OCI-LY3 (cell line): ENCODE results near the gene PRKCQ.

Source experiments
- H2AFZ ChIP-seq: fragments of 200-600, 300-600 bp; shearing (Covaris generic); 2 replicates; pipeline ENCODE4 v1.6.0; 2014; ENCODE audit warnings: antibody characterized with exemption, low read depth, low read length
- H3K27ac ChIP-seq: fragments of 200-600, 300-600 bp; sonication (generic); 2 replicates; pipeline ENCODE4 v1.5.1; 2014; ENCODE audit warnings: mild to moderate bottlenecking, low read length, moderate library complexity, mixed read lengths
- H3K27me3 ChIP-seq: fragments of 200-600, 300-600 bp; sonication (generic); 2 replicates; pipeline ENCODE4 v1.6.1; 2014; ENCODE audit warnings: low read depth, low read length, mixed read lengths
- H3K36me3 ChIP-seq: fragments of 200-600, 300-600 bp; sonication (generic); replicated peaks from 2 replicates; pipeline ENCODE3; 2014; ENCODE audit warnings: low read depth, low read length, mixed read lengths
- H3K4me1 ChIP-seq: fragments of 300-600, 200-600 bp; sonication (generic); 2 replicates; pipeline ENCODE4 v1.6.1; 2014; ENCODE audit warnings: low read length, mixed read lengths
- H3K4me2 ChIP-seq: fragments of 200-600, 300-600 bp; sonication (generic); 2 replicates; pipeline ENCODE4 v1.6.1; 2014; ENCODE audit warnings: low read length, mixed read lengths
- H3K4me3 ChIP-seq: fragments of 300-600, 200-600 bp; sonication (generic); 2 replicates; pipeline ENCODE4 v1.5.1; 2014; ENCODE audit warnings: antibody characterized with exemption, mild to moderate bottlenecking, low read length, moderate library complexity
- H3K79me2 ChIP-seq: fragments of 300-600, 200-600 bp; shearing (Covaris generic); 2 replicates; pipeline ENCODE4 v1.6.1; 2014; ENCODE audit warnings: mild to moderate bottlenecking, low read length, mixed read lengths
- H3K9ac ChIP-seq: fragments of 300-600, 200-600 bp; shearing (Covaris generic); 2 replicates; pipeline ENCODE4 v1.6.0; 2014; ENCODE audit warnings: mild to moderate bottlenecking, low read length, moderate library complexity
- H3K9me3 ChIP-seq: fragments of 200-600, 300-600 bp; shearing (Covaris generic); 2 replicates; pipeline ENCODE4 v1.6.1; 2014; ENCODE audit warnings: low read length, mixed read lengths; ENCODE audit not compliant: insufficient read depth
- H4K20me1 ChIP-seq: fragments of 200-600, 300-600 bp; sonication (generic); 2 replicates; pipeline ENCODE4 v1.6.1; 2016; ENCODE audit warnings: low read length, mixed read lengths; ENCODE audit not compliant: insufficient read depth
- EZH2phosphoT487 ChIP-seq: fragments of 200-600 bp; shearing (Covaris generic); IDR thresholded peaks from 2 replicates; pipeline ENCODE4 v1.6.1; 2018; ENCODE audit warnings: antibody characterized with exemption, mixed run types, low read depth
- TF ChIP-seq, protein P1 (sequence below): fragments of 200-600, 300-600 bp; sonication (generic); IDR thresholded peaks from 2 replicates; pipeline ENCODE4 v1.5.1; 2014; ENCODE audit warnings: antibody characterized with exemption, low read length, low read depth

Gene PRKCQ

DNA sequence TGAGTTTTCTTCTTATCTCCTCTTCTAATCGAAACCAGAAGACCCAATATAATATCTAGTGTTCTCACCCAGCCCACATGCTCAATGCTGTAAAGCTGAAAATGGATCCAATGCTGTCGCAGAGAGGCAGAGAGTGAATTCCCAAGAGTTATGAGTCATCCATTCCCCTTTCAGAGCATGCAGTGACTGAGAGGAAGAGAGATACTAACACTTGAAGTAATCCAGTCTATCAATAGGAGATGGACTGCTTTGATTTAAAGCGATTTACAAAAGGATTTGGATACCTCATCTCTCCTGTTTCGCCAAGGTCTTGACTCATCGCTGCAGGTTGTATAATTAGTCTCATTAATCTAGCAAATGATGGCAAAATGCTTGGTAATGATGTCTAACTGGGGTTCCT is 41.5 kb upstream of the PRKCQ start:
- Histone ChIP-seq H3K27ac (no peak overlapping the region), H2AFZ (no peak overlapping the region), H4K20me1 (no peaks in the 10 kb centered on the region), H3K4me3 (no peak overlapping the region), H3K4me2 (no peak overlapping the region), H3K9ac (no peak overlapping the region), H3K27me3 (peaks cover 4% of the 10 kb centered on the region; the same call in 1 of the 2 replicates), H3K79me2 (no peaks in the 10 kb centered on the region), H3K4me1 (no peaks in the 10 kb centered on the region), H3K9me3 (no peaks in the 10 kb centered on the region), H3K36me3 (no peaks in the 10 kb centered on the region)
- TF ChIP-seq, protein P1, sequence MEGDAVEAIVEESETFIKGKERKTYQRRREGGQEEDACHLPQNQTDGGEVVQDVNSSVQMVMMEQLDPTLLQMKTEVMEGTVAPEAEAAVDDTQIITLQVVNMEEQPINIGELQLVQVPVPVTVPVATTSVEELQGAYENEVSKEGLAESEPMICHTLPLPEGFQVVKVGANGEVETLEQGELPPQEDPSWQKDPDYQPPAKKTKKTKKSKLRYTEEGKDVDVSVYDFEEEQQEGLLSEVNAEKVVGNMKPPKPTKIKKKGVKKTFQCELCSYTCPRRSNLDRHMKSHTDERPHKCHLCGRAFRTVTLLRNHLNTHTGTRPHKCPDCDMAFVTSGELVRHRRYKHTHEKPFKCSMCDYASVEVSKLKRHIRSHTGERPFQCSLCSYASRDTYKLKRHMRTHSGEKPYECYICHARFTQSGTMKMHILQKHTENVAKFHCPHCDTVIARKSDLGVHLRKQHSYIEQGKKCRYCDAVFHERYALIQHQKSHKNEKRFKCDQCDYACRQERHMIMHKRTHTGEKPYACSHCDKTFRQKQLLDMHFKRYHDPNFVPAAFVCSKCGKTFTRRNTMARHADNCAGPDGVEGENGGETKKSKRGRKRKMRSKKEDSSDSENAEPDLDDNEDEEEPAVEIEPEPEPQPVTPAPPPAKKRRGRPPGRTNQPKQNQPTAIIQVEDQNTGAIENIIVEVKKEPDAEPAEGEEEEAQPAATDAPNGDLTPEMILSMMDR = no peak
- no peak for TF ChIP-seq EZH2phosphoT487

DNA sequence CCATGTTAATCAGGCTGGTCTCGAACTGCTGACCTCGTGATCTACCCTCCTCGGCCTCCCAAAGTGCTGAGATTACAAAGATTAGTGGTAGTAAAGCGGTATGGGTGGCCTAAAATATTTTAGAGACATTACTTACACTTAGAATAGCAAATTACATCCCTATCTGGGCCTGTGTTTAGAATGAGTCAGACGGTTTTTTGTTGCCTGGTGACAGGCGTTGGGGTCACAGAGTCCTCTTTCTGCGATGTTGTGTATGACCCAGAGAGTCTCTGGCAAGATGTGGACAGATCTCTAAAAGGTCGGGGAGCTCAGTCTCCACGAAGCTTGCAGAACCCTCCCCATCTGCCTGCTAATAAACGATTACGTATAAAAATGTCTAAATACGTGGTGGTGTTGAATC is 39.6 kb upstream of the PRKCQ start:
- Histone ChIP-seq H3K4me3 (no peak overlapping the region), H3K36me3 (no peaks in the 10 kb centered on the region), H4K20me1 (no peaks in the 10 kb centered on the region), H3K27me3 (peaks cover 4% of the 10 kb centered on the region; the same call in 1 of the 2 replicates), H3K79me2 (no peaks in the 10 kb centered on the region), H2AFZ (no peak overlapping the region), H3K9me3 (no peaks in the 10 kb centered on the region), H3K27ac (no peak overlapping the region), H3K9ac (no peak overlapping the region), H3K4me2 (no peak overlapping the region), H3K4me1 (no peaks in the 10 kb centered on the region)
- TF ChIP-seq, protein P1 = no peak
- no peak for TF ChIP-seq EZH2phosphoT487

DNA sequence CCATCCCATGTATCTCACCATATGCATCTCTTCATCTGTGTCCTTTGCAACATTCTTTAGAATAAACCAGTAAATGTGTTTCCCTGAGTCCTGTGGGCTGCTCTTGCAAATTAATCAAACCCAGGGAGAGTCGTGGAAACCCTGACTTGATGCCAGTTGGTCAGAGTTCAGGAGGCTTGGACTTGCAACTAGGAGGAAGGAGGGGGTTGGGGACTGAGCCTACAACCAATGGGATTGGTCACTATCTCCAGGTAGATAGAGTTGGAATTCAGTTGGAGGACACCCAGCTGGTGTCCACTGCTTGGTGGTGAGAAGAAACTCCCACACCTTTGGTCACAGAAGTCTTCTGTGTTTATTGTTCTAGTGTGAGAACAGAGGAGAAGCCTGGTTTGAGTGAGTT is 38.3 kb upstream of the PRKCQ start:
- H3K79me2 ChIP-seq = no peaks in the 10 kb centered on the region
- no peak overlapping the region for H3K9ac ChIP-seq
- H3K36me3 ChIP-seq = no peaks in the 10 kb centered on the region
- no peak overlapping the region for H2AFZ ChIP-seq
- H3K27me3 ChIP-seq = peaks cover 4% of the 10 kb centered on the region; the same call in 1 of the 2 replicates
- no peaks in the 10 kb centered on the region for H3K9me3 ChIP-seq
- H3K27ac ChIP-seq = no peak overlapping the region
- TF ChIP-seq, protein P1 = no peak
- no peak for TF ChIP-seq EZH2phosphoT487
- no peak overlapping the region for H3K4me3 ChIP-seq
- H3K4me1 ChIP-seq = no peaks in the 10 kb centered on the region
- no peak overlapping the region for H3K4me2 ChIP-seq
- H4K20me1 ChIP-seq = no peaks in the 10 kb centered on the region

DNA sequence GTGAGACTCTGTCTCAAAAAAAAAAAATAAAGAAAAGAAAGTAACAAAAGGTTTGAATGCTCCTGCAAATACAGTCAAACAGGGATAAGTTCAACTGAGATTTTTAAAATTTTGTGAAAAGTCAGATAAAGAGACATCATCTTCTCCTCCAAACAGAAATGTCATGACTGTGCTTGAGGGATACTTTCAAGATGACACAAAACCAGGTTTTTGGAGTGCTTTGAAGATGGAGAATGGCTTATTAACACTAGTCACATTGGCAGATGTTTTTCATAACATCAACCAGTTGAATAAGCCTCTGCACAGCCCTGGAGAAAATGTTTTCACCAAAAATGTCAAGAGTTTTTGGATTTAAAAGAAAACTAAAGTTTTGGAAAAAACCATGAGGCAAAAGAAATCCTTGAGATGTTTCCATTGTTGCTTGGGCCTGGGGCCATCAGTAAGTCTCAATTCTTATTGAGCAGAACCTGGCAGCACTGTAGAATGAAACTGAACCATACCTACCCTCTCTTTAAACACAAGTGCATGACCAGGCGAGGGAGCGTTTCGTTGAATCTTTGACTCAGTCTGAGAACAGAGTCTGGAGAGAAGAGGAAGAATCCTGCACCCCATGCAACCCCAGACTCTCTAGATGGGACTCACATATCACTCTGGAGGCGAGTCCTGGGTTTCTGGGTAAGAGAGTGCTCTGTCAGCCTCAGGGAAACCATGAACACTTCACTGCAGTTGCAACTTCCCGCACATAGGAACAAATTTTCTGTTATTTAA is 37.4 kb upstream of the PRKCQ start:
- Histone ChIP-seq H3K9ac (no peak overlapping the region), H4K20me1 (no peaks in the 10 kb centered on the region), H3K4me3 (no peak overlapping the region), H3K4me1 (no peaks in the 10 kb centered on the region), H2AFZ (no peak overlapping the region), H3K4me2 (no peak overlapping the region), H3K27ac (no peak overlapping the region), H3K36me3 (no peaks in the 10 kb centered on the region), H3K27me3 (peaks cover 4% of the 10 kb centered on the region; the same call in 1 of the 2 replicates), H3K79me2 (no peaks in the 10 kb centered on the region), H3K9me3 (no peaks in the 10 kb centered on the region)
- TF ChIP-seq, protein P1 = no peak
- TF ChIP-seq EZH2phosphoT487 = no peak
